Peyer's patch (tissue), 4 donors: ENCODE data around the gene ZBTB16.

Experiments
- CTCF ChIP-seq, 6 experiments: fragments of 450-650 bp in 4 of 6; fragments of 200-600 bp in 2 of 6; sonication (generic) in 1 of 6; IDR thresholded peaks; one replicate each; pipeline ENCODE4 v1.5.1; 2017 to 2019; ENCODE audit warnings: antibody characterized with exemption in 6 of 6, mild to moderate bottlenecking in 3 of 6, moderate library complexity in 1 of 6
- POLR2A ChIP-seq, 2 donors: fragments of 450-650 bp; IDR thresholded peaks; one replicate each; pipeline ENCODE4 v1.5.1; 2017; ENCODE audit warnings: antibody characterized with exemption in 2 of 2, mild to moderate bottlenecking in 2 of 2, moderate library complexity in 2 of 2

GRCh38 chr11:114010931-114011330 is 48.6 kb upstream of the ZBTB16 start:
- TF ChIP-seq CTCF (IDR thresholded peaks at IDR 0.05) (no peak), POLR2A (IDR thresholded peaks at IDR 0.05) (no peak)
